Heart left ventricle (tissue), 16 donors: ENCODE results near the gene RNU7-1. TPM values are rescaled to one million over a fixed set of nuclear protein-coding genes. Genes with fewer than 3 reads are reported as not detected.
A peak's percentile ranks its signal among the peaks of the same experiment; 100 is the strongest.

ENCODE experiments used
- ATAC-seq, 4 donors: fragments of 200-7000 bp; cut with Tn5 transposase; one replicate each; pipeline ENCODE4 v1.9.1; 2020 to 2022; ENCODE audit warnings: moderate library complexity in 4 of 4, mild to moderate bottlenecking in 3 of 4, moderate number of reproducible peaks in 1 of 4
- DNase-seq, 5 donors: peaks; one replicate each; pipeline ENCODE4 v3.0.0-alpha.2; 2020
- H3K27ac ChIP-seq, 12 donors: fragments of 200-600 bp; sonication (generic) in 4 of 12; one replicate each; pipeline versions ENCODE4 v1.5.0 to v1.8.0; 2016 to 2022; ENCODE audit warnings: mild to moderate bottlenecking in 2 of 12
- H3K27me3 ChIP-seq, 9 donors: fragments of 200-600 bp; sonication (generic) in 2 of 9; one replicate each; pipeline versions ENCODE4 v1.5.1 to v1.8.0; 2016 to 2022; ENCODE audit warnings: mild to moderate bottlenecking in 3 of 9
- H3K36me3 ChIP-seq, 9 donors: fragments of 200-600 bp; sonication (generic) in 2 of 9; one replicate each; pipeline versions ENCODE4 v1.5.0 to v1.8.0; 2018 to 2022; ENCODE audit warnings: mild to moderate bottlenecking in 2 of 9
- H3K4me1 ChIP-seq, 12 donors: fragments of 200-600 bp; sonication (generic) in 4 of 12; one replicate each; pipeline versions ENCODE4 v1.5.0 to v1.8.0; 2016 to 2022; ENCODE audit warnings: mild to moderate bottlenecking in 3 of 12
- H3K4me3 ChIP-seq, 12 donors: fragments of 200-600 bp; sonication (generic) in 4 of 12; one replicate each; pipeline versions ENCODE4 v1.5.0 to v1.8.0; 2017 to 2022; ENCODE audit warnings: mild to moderate bottlenecking in 9 of 12, moderate library complexity in 4 of 12
- H3K9me3 ChIP-seq, 12 donors: fragments of 200-600 bp; sonication (generic) in 4 of 12; one replicate each; pipeline versions ENCODE4 v1.5.0 to v1.8.0; 2016 to 2022; ENCODE audit warnings: mild to moderate bottlenecking in 1 of 12
- POLR2A ChIP-seq, 2 donors: fragments of 450-650 bp; IDR thresholded peaks; one replicate each; pipeline ENCODE4 v1.6.1; 2017; ENCODE audit warnings: antibody characterized with exemption in 2 of 2, mild to moderate bottlenecking in 2 of 2, moderate library complexity in 2 of 2
- WGBS, 4 donors: extraction: QIAGEN DNeasy Blood & Tissue Kit in 2 of 4; methylation state at CpG; one replicate each; pipeline versions ENCODE4 v1.1.5 to v1.1.7; 2013 to 2018; 5-methylcytosine and 5-hydroxymethylcytosine counted together
- intact Hi-C, 10 donors: fragments of 100-400 bp; cut with DNase I; formaldehyde crosslinking; loops; one replicate each; pipeline versions ENCODE4 v1.11.1 to v1.14.2; 2022
- polyA plus RNA-seq, 2 donors: library from polyadenylated mRNA; stranded (reverse); fragments of 200-250 nt; gene quantifications; one replicate each; pipeline ENCODE4 v1.2.3, GENCODE V29; 2013
- total RNA-seq, 9 donors: library from RNA; depleted of rRNA in 2 of 9; stranded (reverse); fragments of >200 nt in 2 of 9; fragmentation: NEBNext Ultra II Directional in 3 of 9; extraction: Animal tissue kit (Norgen Biotek cat#: 25700) in 3 of 9; gene quantifications; one replicate each; pipeline versions ENCODE4 v1.1.0 to v1.2.4, GENCODE V29; 2016 to 2023
- TF ChIP-seq, protein P1 (sequence below), 12 donors: fragments of 200-600 bp; sonication (generic) in 4 of 12; IDR thresholded peaks; one replicate each; pipeline versions ENCODE4 v1.5.0 to v1.8.0; 2018 to 2022; ENCODE audit warnings: antibody characterized with exemption in 12 of 12, mild to moderate bottlenecking in 5 of 12
- donor health status: ischemic (EF 13 %, LVEDD 7.1; RV severe dilation, severe dysfunction).
- donor health status: healthy with polysubstance abuse.
- donor health status: DM: no; HTN: yes; CAD: no.
- donor health status: DM: no; HTN: no; CAD: no.
- donor health status: ischemic (EF 25% LVEDD 6.9; RV normal size, moderate dysfunction).
- donor health status: ischemic (EF 25% LVEDD 5.7; RV mildly dilated, moderate dysfunction).
- donor health status: healthy.
- donor health status: DM: yes; HTN: yes; CAD: no.
- donor health status: ischemic (EF 35%, LVEDD 5.7; RV mildly dilated, moderate dysfunction).
- donor health status: nonischemic (EF 11% LVEDD 7.7; RV severe dilation, severe dysfunction).
- donor health status: DM: yes; HTN: yes; CAD: no.
- donor health status: PGD.
- donor health status: ischemic (EF 29% LVEDD 5.4; RV normal size, mild dysfunction).
- donor health status: nonischemic (EF 23%, LVEDD 6.1; RV moderate dilation, normal function).

The RNU7-1 gene
- total and polyA plus RNA-seq, 11 donors = not detected

- peak; percentile 46 to 71 (median 56) for ATAC-seq
- peak in 1 of 2 donors; percentile 57 for TF ChIP-seq POLR2A (IDR thresholded peaks at IDR 0.05)
- TF ChIP-seq, protein P1, sequence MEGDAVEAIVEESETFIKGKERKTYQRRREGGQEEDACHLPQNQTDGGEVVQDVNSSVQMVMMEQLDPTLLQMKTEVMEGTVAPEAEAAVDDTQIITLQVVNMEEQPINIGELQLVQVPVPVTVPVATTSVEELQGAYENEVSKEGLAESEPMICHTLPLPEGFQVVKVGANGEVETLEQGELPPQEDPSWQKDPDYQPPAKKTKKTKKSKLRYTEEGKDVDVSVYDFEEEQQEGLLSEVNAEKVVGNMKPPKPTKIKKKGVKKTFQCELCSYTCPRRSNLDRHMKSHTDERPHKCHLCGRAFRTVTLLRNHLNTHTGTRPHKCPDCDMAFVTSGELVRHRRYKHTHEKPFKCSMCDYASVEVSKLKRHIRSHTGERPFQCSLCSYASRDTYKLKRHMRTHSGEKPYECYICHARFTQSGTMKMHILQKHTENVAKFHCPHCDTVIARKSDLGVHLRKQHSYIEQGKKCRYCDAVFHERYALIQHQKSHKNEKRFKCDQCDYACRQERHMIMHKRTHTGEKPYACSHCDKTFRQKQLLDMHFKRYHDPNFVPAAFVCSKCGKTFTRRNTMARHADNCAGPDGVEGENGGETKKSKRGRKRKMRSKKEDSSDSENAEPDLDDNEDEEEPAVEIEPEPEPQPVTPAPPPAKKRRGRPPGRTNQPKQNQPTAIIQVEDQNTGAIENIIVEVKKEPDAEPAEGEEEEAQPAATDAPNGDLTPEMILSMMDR (IDR thresholded peaks at IDR 0.05) = no peak
- H3K36me3 ChIP-seq = peaks cover 0 to 49% (median 35%) of the 10 kb centered on the region in 9 donors
These were observed 261 bp upstream of the RNU7-1 start for GRCh38 chr12:6943389-6943721.

GRCh38 chr12:6944381-6945186, 968 bp downstream of the RNU7-1 start:
- DNase-seq (peak; percentile 94 to 96 (median 95)), ATAC-seq (peak; percentile 70 to 78 (median 72))
- Histone ChIP-seq H3K9me3 (no peaks in the 10 kb centered on the region), H3K27me3 (no peaks in the 10 kb centered on the region), H3K4me3 (peak overlapping the region; percentile 52 to 86 (median 78)), H3K27ac (peak overlapping the region; percentile 91 to 100 (median 98)), H3K4me1 (peaks cover 0 to 64% (median 30%) of the 10 kb centered on the region in 12 donors), H3K36me3 (peaks cover 0 to 42% (median 32%) of the 10 kb centered on the region in 9 donors)
- 2 to 3% (median 3%) methylated on average over 45 to 48 of the region's 48 CpGs for WGBS, 4 donors
- TF ChIP-seq, protein P1 (IDR thresholded peaks at IDR 0.05) = peak; percentile 68 to 96 (median 86)
- TF ChIP-seq POLR2A (IDR thresholded peaks at IDR 0.05) = peak in 1 of 2 donors; percentile 28
- intact Hi-C loops = loop anchor here (1.0 to 10.0 kb wide), 15 partner anchors 17 to 168 kb away; partner anchors contain the start of genes C1R (in 7 of the 10), C1RL (in 3 of the 10) and LPCAT3 (in 1 of the 10)

More at GRCh38 chr12:6943389-6943721, 261 bp upstream of the RNU7-1 start:
- H3K4me1 ChIP-seq = peaks cover 1 to 64% (median 40%) of the 10 kb centered on the region in 12 donors
- intact Hi-C loops = loop anchor here in 5 of 10 donors (5.0 to 10.0 kb wide), 4 partner anchors 149 to 164 kb away; partner anchors contain the start of genes C1R (in 4 of the 5) and C1RL (in 2 of the 5)
- DNase-seq = peak; percentile 77 to 89 (median 88)
- H3K9me3 ChIP-seq = no peaks in the 10 kb centered on the region
- peak overlapping the region; percentile 91 to 100 (median 98) for H3K27ac ChIP-seq
- H3K4me3 ChIP-seq = peak overlapping the region in 11 of 12 donors; percentile 52 to 86 (median 77)
- 0 to 1% (median 1%) methylated on average over 13 of the region's 13 CpGs for WGBS, 4 donors
- H3K27me3 ChIP-seq = no peaks in the 10 kb centered on the region

DNA sequence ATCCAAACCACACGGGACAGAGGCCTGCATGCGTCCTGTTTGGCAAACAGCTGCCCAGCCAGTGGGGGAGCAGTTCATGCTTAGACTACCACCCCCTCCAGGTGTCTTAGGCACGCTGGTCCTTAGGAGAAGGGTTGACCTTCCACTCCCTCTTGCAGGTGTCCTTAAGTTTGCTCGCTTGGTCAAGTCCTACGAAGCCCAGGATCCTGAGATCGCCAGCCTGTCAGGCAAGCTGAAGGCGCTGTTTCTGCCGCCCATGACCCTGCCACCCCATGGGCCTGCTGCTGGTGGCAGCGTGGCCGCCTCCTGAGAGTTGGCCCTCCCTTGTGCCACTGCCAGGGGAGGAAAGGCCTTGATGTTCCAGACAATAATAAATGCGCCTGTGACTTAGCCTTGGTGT, 2.0 kb downstream of the RNU7-1 start:
- 83 to 86% (median 86%) methylated on average over 10 to 11 of the region's 11 CpGs for WGBS, 4 donors
- H3K4me1 ChIP-seq = peaks cover 0 to 73% (median 30%) of the 10 kb centered on the region in 12 donors
- H3K27me3 ChIP-seq = no peaks in the 10 kb centered on the region
- H3K27ac ChIP-seq = peak overlapping the region in 6 of 12 donors; percentile 7 to 99 (median 67)
- no peak for ATAC-seq
- H3K9me3 ChIP-seq = no peaks in the 10 kb centered on the region
- intact Hi-C loops = loop anchor here in 9 of 10 donors (2.0 to 10.0 kb wide), 10 partner anchors 17 to 167 kb away; partner anchors contain the start of genes C1R (in 6 of the 9), C1RL (in 1 of the 9) and LPCAT3 (in 1 of the 9)
- H3K4me3 ChIP-seq = peak overlapping the region in 3 of 12 donors; percentile 13 to 77 (median 38)
- TF ChIP-seq POLR2A (IDR thresholded peaks at IDR 0.05) = no peak
- TF ChIP-seq, protein P1 (IDR thresholded peaks at IDR 0.05) = no peak
- peaks cover 0 to 34% (median 25%) of the 10 kb centered on the region in 9 donors for H3K36me3 ChIP-seq
- peak in 1 of 5 donors; percentile 34 for DNase-seq
